ENCODE results near the gene BIRC7. TPM values are rescaled to one million over a fixed set of nuclear protein-coding genes. Genes with fewer than 3 reads are reported as not detected.

The BIRC7 gene
- total RNA-seq, 5 donors from 2014 or later (not counting 1 experiment from before 2014, with no cell fraction given) = not detected

DNA sequence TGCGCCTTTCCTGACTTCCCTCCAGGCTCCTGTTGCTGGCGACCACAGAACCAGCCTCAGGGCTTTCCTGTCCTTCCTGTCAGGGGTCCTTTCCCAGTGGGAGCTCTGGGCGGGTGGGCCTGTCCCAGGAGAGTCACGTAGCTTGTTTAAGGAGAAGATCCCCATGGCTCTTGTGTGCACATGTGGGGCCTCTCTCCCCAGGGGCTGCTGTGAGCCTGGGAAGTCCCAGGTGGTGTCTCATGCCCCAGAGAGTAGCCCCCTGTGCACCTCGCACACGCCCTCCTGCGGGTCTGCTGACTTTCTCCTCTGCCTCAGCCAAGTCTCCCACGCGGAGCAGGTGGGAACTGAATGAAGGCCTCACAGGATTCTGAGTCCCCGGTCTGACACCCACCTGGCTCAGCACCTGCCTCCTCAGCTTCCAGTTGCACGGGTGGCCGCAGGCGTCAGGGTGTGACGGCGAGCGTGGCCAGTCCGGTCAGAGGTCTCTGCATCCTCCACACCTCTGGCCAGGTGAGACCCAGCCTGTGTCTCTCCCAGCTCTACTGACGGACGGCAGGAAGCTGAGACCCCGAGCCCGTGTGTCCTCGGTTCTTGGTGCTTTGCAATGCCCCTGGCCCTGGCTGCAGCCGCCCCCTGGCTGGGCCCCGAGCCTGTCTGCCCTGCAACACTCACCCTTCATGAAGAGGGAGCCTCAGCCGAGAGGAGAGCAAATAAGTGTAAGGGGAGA is 24.2 kb downstream of the BIRC7 start:
- ChIA-PET CTCF (no interaction called here), POLR2A (no interaction called here)
- Histone ChIP-seq H3K27ac (ENCODE audit: low read length) (no peak overlapping the region), H3K4me3 (ENCODE audit: control insufficient read depth in 1 of 2, extremely low read depth in 1 of 2, low read length in 1 of 2) (no peak overlapping the region), H3K4me1 (ENCODE audit: control insufficient read depth in 1 of 2, extremely low read depth in 1 of 2, insufficient read depth in 2 of 2, low read length in 2 of 2) (peaks cover 0 to 8% of the 10 kb centered on the region in 2 experiments), H3K27me3 (replicated peaks in 1 of 2; ENCODE audit: control insufficient read depth in 2 of 2, extremely low read depth in 1 of 2, insufficient read depth in 2 of 2, low read length in 1 of 2) (peaks cover 9 to 86% of the 10 kb centered on the region in 2 experiments), H3K36me3 (ENCODE audit: control insufficient read depth in 2 of 2, extremely low read depth in 1 of 2, insufficient read depth in 1 of 2, low read length in 1 of 2) (no peaks in the 10 kb centered on the region), H3K9me3 (no peaks in the 10 kb centered on the region)
- WGBS (ENCODE audit: insufficient coverage) = 76% methylated on average over 18 of the region's 25 CpGs
- Mint-ChIP-seq H3K27ac (no peak overlapping the region), H3K9me3 (no peaks in the 10 kb centered on the region), H3K4me1 (peaks cover 4 to 8% (median 5%) of the 10 kb centered on the region in 3 donors), H3K4me3 (no peak overlapping the region), H3K36me3 (no peaks in the 10 kb centered on the region), H3K27me3 (peaks cover 34 to 62% of the 10 kb centered on the region in 2 donors)
- ATAC-seq (replicated peaks in 1 of 4) (no peak), DNase-seq (no peak)

DNA sequence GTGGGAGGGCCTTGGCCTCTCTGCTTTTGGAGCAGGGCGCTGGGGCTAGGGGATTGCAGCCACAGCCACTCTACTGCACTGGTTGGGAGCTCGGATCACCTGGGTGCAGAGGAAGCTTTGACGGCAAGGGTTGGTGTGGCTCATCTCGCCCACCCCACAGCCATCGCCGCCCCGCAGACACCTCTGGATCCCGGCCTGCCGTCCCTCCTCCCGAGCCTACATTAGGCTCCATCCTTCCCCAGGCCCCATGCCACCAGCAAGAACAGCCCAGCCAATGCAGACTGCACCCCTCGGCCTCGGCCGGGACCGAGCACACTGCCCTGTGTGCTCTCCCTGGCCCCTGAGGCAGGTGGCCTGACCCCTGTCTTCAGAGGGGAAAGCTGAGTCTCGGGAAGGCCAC is 24.8 kb downstream of the BIRC7 start:
- Mint-ChIP-seq H3K4me1 (peaks cover 2 to 7% (median 5%) of the 10 kb centered on the region in 3 donors), H3K27me3 (peaks cover 30 to 60% of the 10 kb centered on the region in 2 donors), H3K36me3 (no peaks in the 10 kb centered on the region), H3K4me3 (no peak overlapping the region), H3K27ac (no peak overlapping the region), H3K9me3 (no peaks in the 10 kb centered on the region)
- ChIA-PET POLR2A (no interaction called here), CTCF (no interaction called here)
- Histone ChIP-seq H3K4me1 (ENCODE audit: control insufficient read depth in 1 of 2, extremely low read depth in 1 of 2, insufficient read depth in 2 of 2, low read length in 2 of 2) (peaks cover 0 to 8% of the 10 kb centered on the region in 2 experiments), H3K9me3 (no peaks in the 10 kb centered on the region), H3K4me3 (ENCODE audit: control insufficient read depth in 1 of 2, extremely low read depth in 1 of 2, low read length in 1 of 2) (no peak overlapping the region), H3K27me3 (replicated peaks in 1 of 2; ENCODE audit: control insufficient read depth in 2 of 2, extremely low read depth in 1 of 2, insufficient read depth in 2 of 2, low read length in 1 of 2) (peaks cover 4 to 85% of the 10 kb centered on the region in 2 experiments), H3K27ac (ENCODE audit: low read length) (no peak overlapping the region), H3K36me3 (ENCODE audit: control insufficient read depth in 2 of 2, extremely low read depth in 1 of 2, insufficient read depth in 1 of 2, low read length in 1 of 2) (no peaks in the 10 kb centered on the region)
- WGBS (ENCODE audit: insufficient coverage) = 85% methylated on average over 15 of the region's 15 CpGs
- no peak for ATAC-seq (replicated peaks in 1 of 4)
- no peak for DNase-seq

DNA sequence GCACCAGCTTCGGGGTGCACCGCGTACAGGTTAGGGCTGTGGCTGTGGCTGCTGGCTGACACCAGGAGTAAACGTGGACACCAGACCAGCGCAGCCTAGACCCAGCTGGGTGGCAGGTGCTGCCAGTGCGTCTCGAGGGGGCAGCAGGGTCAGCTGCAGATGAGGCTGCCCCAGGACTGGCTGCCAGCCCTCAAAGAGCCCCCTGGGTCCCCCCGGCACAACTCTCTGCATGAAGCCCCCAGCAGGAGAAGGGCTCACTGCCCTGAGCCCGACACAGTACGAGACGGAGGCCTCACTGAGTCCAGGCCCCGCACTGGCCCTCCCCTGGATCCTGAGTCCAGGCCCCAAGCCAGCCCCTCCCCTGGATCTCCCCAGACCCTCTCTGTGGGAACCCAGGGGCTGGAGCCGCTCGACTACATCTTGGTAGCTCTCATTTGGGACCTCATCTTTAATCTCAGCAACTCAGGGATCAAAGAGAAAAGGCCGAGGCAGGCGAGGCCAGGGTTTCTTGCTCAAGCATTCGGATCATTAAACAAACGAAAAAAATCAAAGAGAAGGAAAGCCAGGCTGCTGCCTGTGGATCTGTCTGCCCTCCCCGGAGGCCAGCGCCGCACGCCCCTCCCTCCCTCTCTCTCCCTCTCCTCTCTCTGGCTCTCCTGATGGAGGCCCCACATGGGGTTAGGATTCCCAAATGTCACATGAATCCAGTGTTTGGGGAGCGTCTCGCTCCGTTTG is 25.5 kb downstream of the BIRC7 start:
- H3K9me3 ChIP-seq = no peaks in the 10 kb centered on the region
- Mint-ChIP-seq H3K36me3 (no peaks in the 10 kb centered on the region), H3K27ac (no peak overlapping the region), H3K27me3 (peaks cover 24 to 57% of the 10 kb centered on the region in 2 donors), H3K9me3 (no peaks in the 10 kb centered on the region), H3K4me1 (peaks cover 1 to 6% (median 5%) of the 10 kb centered on the region in 3 donors), H3K4me3 (no peak overlapping the region)
- H3K27ac ChIP-seq (ENCODE audit: low read length) = no peak overlapping the region
- H3K36me3 ChIP-seq (ENCODE audit: control insufficient read depth in 2 of 2, extremely low read depth in 1 of 2, insufficient read depth in 1 of 2, low read length in 1 of 2) = no peaks in the 10 kb centered on the region
- H3K27me3 ChIP-seq (replicated peaks in 1 of 2; ENCODE audit: control insufficient read depth in 2 of 2, extremely low read depth in 1 of 2, insufficient read depth in 2 of 2, low read length in 1 of 2) = peaks cover 4 to 86% of the 10 kb centered on the region in 2 experiments
- CTCF ChIA-PET = interaction anchor here in 1 of 2 donors (0.5 kb wide), 1 partner anchor 28 kb away, joined by 3 read pairs; no protein-coding TSS in a partner anchor
- no peak for ATAC-seq (replicated peaks in 1 of 4)
- WGBS (ENCODE audit: insufficient coverage) = 71% methylated on average over 18 of the region's 25 CpGs
- no peak overlapping the region for H3K4me3 ChIP-seq (ENCODE audit: control insufficient read depth in 1 of 2, extremely low read depth in 1 of 2, low read length in 1 of 2)
- H3K4me1 ChIP-seq (ENCODE audit: control insufficient read depth in 1 of 2, extremely low read depth in 1 of 2, insufficient read depth in 2 of 2, low read length in 2 of 2) = peaks cover 0 to 8% of the 10 kb centered on the region in 2 experiments
- no peak for DNase-seq
- POLR2A ChIA-PET = no interaction called here

DNA sequence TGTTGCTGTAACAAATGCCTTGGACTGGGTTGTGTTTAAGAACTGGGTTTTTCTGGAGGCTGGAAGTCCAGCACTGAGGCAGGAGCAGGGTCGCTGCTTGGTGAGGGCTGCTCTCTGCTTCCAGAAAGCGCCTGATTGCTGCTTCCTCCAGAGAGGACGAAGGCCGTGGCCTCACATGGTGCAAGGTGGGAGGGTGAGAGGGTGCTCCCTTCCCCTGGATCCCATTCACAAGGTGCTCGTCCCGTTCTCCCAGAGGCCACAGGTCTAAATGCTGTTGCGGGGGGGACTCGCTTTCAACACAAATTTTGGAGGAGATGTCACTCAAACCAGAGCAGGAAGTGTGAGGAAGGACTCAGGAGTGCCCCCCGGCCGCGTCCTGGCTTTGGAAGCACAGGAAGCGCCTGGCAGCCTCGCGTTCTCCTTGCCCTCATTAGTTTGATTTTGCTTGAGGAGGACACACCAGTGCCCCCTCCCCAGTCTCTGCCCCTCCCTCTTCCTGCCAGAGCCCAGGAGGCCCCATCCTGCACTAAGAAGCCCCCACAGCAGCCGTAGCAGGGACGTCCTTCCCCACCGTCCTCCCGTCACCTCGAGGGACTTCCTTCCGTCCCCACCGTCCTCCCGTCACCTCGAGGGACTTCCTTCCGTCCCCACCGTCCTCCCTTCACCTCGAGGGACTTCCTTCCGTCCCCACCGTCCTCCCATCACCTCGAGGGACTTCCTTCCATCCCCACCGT is 26.3 kb downstream of the BIRC7 start:
- no peak overlapping the region for H3K27ac Mint-ChIP-seq
- CTCF ChIA-PET = no interaction called here
- POLR2A ChIA-PET = no interaction called here
- peaks cover 1 to 6% (median 5%) of the 10 kb centered on the region in 3 donors for H3K4me1 Mint-ChIP-seq
- peaks cover 4 to 82% of the 10 kb centered on the region in 2 experiments for H3K27me3 ChIP-seq (replicated peaks in 1 of 2; ENCODE audit: control insufficient read depth in 2 of 2, extremely low read depth in 1 of 2, insufficient read depth in 2 of 2, low read length in 1 of 2)
- H3K4me3 Mint-ChIP-seq = no peak overlapping the region
- no peak overlapping the region for H3K4me3 ChIP-seq (ENCODE audit: control insufficient read depth in 1 of 2, extremely low read depth in 1 of 2, low read length in 1 of 2)
- peaks cover 0 to 8% of the 10 kb centered on the region in 2 experiments for H3K4me1 ChIP-seq (ENCODE audit: control insufficient read depth in 1 of 2, extremely low read depth in 1 of 2, insufficient read depth in 2 of 2, low read length in 2 of 2)
- 17% methylated on average over 10 of the region's 30 CpGs for WGBS (ENCODE audit: insufficient coverage)
- H3K36me3 Mint-ChIP-seq = no peaks in the 10 kb centered on the region
- H3K9me3 ChIP-seq = no peaks in the 10 kb centered on the region
- no peaks in the 10 kb centered on the region for H3K36me3 ChIP-seq (ENCODE audit: control insufficient read depth in 2 of 2, extremely low read depth in 1 of 2, insufficient read depth in 1 of 2, low read length in 1 of 2)
- peaks cover 16 to 52% of the 10 kb centered on the region in 2 donors for H3K27me3 Mint-ChIP-seq
- no peaks in the 10 kb centered on the region for H3K9me3 Mint-ChIP-seq
- ATAC-seq (replicated peaks in 1 of 4) = no peak
- H3K27ac ChIP-seq (ENCODE audit: low read length) = no peak overlapping the region
- no peak for DNase-seq

DNA sequence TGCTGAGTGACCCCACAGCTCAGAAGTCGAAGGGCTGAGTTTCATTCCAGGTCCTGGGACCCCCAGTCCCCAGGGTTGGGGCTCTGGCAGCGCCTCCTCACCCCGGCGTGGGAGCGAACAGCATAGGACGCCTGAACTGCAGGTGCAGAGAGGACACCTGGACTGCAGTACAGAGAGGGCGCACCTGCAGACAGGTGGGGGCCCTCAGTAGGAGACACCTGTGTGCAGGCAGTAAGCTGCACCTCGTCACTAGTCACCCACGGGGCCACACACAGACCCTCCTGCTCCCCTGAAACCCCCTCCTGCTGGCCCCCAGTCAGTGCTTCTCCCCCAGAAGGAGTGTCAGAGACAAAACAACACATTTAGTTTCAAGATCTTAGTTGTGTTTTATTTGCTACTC is 27.1 kb downstream of the BIRC7 start:
- no peaks in the 10 kb centered on the region for H3K9me3 Mint-ChIP-seq
- peaks cover 1 to 6% (median 5%) of the 10 kb centered on the region in 3 donors for H3K4me1 Mint-ChIP-seq
- Histone ChIP-seq H3K36me3 (ENCODE audit: control insufficient read depth in 2 of 2, extremely low read depth in 1 of 2, insufficient read depth in 1 of 2, low read length in 1 of 2) (no peaks in the 10 kb centered on the region), H3K4me3 (ENCODE audit: control insufficient read depth in 1 of 2, extremely low read depth in 1 of 2, low read length in 1 of 2) (no peak overlapping the region), H3K4me1 (ENCODE audit: control insufficient read depth in 1 of 2, extremely low read depth in 1 of 2, insufficient read depth in 2 of 2, low read length in 2 of 2) (peaks cover 0 to 8% of the 10 kb centered on the region in 2 experiments), H3K9me3 (no peaks in the 10 kb centered on the region), H3K27ac (ENCODE audit: low read length) (no peak overlapping the region), H3K27me3 (replicated peaks in 1 of 2; ENCODE audit: control insufficient read depth in 2 of 2, extremely low read depth in 1 of 2, insufficient read depth in 2 of 2, low read length in 1 of 2) (peaks cover 4 to 84% of the 10 kb centered on the region in 2 experiments)
- no peaks in the 10 kb centered on the region for H3K36me3 Mint-ChIP-seq
- DNase-seq (no peak), ATAC-seq (replicated peaks in 1 of 4) (no peak)
- CTCF ChIA-PET = no interaction called here
- peaks cover 14 to 45% of the 10 kb centered on the region in 2 donors for H3K27me3 Mint-ChIP-seq
- 82% methylated on average over 7 of the region's 9 CpGs for WGBS (ENCODE audit: insufficient coverage)
- H3K27ac Mint-ChIP-seq = no peak overlapping the region
- H3K4me3 Mint-ChIP-seq = no peak overlapping the region
- POLR2A ChIA-PET = no interaction called here

DNA sequence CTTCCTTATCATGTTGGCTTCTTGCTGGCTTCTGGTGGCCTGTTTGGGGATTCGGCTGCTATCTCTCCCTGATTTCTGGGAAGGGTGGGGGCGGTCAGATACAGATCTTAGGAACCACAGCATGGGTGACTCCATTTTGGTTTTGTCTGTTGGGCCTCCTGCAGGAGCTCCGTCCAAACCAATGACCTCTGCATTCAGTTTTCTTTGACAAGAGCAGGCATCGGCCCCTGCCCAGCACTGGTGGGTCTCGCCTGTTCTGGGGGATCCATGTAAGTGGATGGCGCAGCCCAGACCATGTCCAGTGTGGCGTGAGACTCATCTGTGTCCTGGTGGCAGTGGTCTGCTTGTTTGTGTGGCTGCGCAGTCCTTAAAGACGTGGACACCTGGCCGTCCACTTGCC is 28.3 kb downstream of the BIRC7 start:
- Mint-ChIP-seq H3K4me3 (no peak overlapping the region), H3K27me3 (peaks cover 11 to 41% of the 10 kb centered on the region in 2 donors), H3K27ac (no peak overlapping the region), H3K9me3 (no peaks in the 10 kb centered on the region), H3K36me3 (no peaks in the 10 kb centered on the region), H3K4me1 (peaks cover 1 to 6% (median 5%) of the 10 kb centered on the region in 3 donors)
- CTCF ChIA-PET = no interaction called here
- ATAC-seq (replicated peaks in 1 of 4) (no peak), DNase-seq (no peak)
- H3K36me3 ChIP-seq (ENCODE audit: control insufficient read depth in 2 of 2, extremely low read depth in 1 of 2, insufficient read depth in 1 of 2, low read length in 1 of 2) = no peaks in the 10 kb centered on the region
- H3K9me3 ChIP-seq = no peaks in the 10 kb centered on the region
- no peak overlapping the region for H3K27ac ChIP-seq (ENCODE audit: low read length)
- peaks cover 3 to 82% of the 10 kb centered on the region in 2 experiments for H3K27me3 ChIP-seq (replicated peaks in 1 of 2; ENCODE audit: control insufficient read depth in 2 of 2, extremely low read depth in 1 of 2, insufficient read depth in 2 of 2, low read length in 1 of 2)
- no peak overlapping the region for H3K4me3 ChIP-seq (ENCODE audit: control insufficient read depth in 1 of 2, extremely low read depth in 1 of 2, low read length in 1 of 2)
- POLR2A ChIA-PET = no interaction called here
- peaks cover 0 to 8% of the 10 kb centered on the region in 2 experiments for H3K4me1 ChIP-seq (ENCODE audit: control insufficient read depth in 1 of 2, extremely low read depth in 1 of 2, insufficient read depth in 2 of 2, low read length in 2 of 2)
- 83% methylated on average over 10 of the region's 10 CpGs for WGBS (ENCODE audit: insufficient coverage)
